Kasumi-1 (cell line): ENCODE data around the gene LIPK.
A peak's percentile ranks its signal among the peaks of the same experiment; 100 is the strongest.

Experiments
- DNase-seq, 2 experiments: peaks; one replicate each; lab custom pipeline; 2025; lab: John Stamatoyannopoulos, UW

The LIPK gene

DNA sequence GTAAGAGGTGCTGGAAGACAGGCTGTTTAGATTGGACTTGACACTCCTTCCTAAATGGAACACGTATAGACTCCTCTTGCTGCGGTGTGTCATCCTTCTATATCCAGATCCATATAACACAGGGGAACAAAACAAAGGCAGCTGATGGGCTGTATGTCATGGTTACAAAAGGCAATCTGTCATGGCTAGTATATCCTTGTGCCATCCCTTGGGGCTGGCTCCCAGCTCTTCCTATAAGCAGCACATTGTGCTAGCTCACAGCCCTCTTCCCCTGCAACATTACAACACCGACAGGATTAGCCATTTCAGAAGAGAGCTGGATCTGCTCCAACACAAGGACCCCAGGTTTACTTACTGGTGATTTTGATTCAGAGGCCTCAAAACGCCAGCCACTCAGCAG lies 15.3 kb downstream of the LIPK start:
- DNase-seq: no peak

DNA sequence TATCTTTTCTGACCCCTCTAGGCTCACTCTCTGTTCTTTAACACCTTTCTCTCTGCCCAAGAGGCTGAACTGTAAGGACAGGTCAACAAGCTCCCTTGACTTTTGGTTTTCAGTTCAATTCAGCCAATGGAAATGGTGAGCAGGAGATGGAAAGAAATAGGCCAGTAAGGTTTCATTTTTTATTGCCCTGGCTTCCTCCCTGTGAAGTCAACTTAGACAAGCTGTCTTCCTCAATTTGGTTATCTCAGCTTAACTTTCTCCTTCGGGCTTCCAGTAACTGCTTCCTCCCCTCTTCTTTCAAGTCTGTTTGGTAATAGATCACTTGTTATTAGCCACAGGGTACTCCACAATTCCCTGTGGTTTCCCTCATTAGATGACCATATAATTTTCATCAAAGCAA lies 19.7 kb downstream of the LIPK start:
- peak; percentile 61 to 71 for DNase-seq

GRCh38 chr10:88728107-88728763 lies 22.2 kb downstream of the LIPK start:
- no peak for DNase-seq

DNA sequence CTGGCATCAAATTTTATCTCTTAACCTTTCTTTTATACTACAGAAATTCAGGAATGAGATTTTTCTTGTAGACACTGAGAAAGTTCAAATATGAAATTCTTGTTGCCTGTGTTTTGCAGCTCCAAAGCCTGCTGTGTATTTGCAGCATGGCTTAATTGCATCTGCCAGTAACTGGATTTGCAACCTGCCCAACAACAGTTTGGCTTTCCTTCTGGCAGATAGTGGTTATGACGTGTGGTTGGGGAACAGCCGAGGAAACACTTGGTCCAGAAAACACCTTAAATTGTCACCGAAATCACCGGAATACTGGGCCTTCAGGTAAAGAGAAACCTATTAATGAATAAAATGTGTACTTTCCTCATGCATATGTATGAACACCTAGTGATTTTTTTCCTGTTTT lies 24.8 kb downstream of the LIPK start:
- no peak for DNase-seq

DNA sequence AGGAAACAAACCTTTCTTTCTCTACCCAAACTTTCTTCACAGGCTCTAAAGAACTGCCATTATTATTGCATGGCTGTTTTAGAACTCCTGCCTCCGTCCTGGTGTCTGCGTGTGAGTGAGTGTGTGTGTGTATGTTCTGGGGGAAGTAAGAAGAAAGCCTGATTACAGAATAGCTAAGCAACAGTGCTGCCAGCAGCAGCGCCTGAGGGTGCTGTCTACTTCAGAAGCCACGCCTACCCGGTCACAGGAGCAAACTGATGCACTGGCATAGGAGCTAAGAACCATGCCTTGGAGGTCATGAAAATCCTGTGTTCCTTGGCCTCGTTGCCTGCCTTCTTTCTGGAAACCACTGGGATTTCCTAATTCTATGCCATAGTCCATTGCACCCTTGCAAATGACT lies 25.2 kb downstream of the LIPK start:
- peak; percentile 56 to 66 for DNase-seq

GRCh38 chr10:88733215-88733614 lies 27.2 kb downstream of the LIPK start:
- no peak for DNase-seq

DNA sequence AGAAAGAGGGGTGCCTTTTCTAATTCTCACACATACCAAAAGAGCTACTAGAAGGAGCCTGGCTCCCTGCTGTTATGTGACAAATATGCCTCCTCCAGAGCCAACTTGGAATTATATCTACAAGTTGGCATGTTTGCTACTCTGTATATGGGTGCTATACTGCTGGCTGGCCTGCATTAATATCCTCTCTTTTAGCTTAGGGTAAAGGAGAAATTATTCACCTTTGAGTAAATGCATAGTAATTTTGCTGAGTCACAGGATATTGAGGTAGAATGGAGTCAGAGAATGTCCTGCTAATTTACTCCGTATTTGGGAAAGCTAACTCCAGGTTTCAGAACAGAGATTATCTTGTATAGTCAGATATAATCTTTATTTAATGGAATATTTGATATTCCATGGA lies 29.6 kb downstream of the LIPK start:
- DNase-seq: no peak

DNA sequence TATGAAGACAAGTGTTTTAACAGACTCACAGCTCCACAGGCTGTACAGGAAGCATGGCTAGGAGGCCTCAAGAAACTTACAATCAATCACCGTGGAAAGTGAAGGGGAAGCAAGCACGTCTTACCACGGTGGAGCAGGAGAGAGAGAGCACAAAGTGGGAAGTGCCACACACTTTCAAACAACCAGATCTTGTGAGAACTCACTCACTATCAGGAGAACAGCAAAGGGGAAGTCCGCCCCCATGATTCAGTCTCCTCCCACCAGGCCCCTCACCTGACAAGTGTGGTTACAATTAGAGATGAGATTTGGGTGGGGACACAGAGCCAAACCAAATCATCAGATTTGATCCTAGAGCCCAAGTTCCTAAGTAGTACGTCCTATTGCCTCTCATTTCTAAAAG lies 35.9 kb downstream of the LIPK start:
- DNase-seq: peak; percentile 19 to 21

DNA sequence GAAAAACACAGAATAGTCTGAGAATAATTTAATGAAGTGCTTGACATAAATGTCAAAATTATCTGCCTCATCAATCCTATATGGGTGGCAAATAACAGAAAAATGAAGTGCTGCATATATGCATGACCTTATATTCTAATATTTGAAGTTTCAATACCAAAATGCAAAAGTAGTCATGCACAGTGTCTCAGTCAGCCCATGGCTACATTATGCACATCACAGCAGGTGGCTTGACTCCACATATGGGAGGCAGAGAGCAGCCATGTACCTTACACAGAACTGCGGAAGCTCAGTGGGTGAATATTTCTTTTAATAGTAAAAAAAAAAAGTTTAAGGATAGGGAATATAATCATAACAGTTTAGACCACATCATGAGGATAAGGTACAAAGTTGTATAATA lies 36.4 kb downstream of the LIPK start:
- no peak for DNase-seq

- no peak for DNase-seq
These were observed 38.0 kb downstream of the LIPK start for GRCh38 chr10:88744002-88744401.

GRCh38 chr10:88745633-88746032 lies 39.6 kb downstream of the LIPK start:
- DNase-seq: no peak

DNA sequence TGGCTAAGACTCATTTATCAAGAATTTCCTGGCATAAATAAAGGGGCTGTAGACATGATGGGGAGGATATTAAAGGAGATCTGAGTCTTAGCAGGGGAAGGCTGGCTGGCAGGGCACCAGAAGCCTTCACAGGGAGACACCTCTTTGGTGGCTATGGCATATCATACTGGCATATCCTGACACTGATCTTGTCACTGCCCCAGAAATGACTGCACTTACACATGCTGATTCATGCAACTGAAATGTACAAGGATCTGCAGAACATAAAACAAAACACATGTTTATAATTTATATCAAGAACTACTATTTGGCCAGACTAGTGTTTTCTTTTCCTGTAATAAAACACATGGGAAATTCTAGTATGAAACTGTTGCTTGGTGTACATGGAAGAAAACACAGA lies 48.2 kb downstream of the LIPK start:
- no peak for DNase-seq

DNA sequence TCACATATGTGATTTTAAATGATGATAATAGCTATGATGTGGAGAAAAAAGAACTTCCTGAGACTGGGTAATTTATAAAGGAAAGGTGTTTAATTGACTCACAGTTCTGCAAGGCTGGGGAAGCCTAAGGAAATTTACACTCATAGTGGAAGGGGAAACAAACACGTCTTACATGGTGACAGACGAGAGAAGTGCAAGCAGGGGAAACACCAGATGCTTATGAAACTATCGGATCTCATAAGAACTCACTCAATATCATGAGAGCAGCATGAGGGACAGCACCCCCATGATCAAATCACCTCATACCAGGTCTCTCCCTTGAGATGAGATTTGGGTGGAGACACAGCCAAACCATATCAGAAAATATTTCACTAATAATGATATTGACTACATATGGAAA lies 49.7 kb downstream of the LIPK start:
- DNase-seq: no peak

- DNase-seq: no peak
These were observed 50.6 kb downstream of the LIPK start for GRCh38 chr10:88756660-88757059.

GRCh38 chr10:88759366-88760101 lies 53.5 kb downstream of the LIPK start, which contains the start of gene LIPN:
TSS of gene LIPN (plus strand) at chr10:88760020. CDS start at chr10:88761406, 1,386 bp downstream.
- peak; percentile 76 to 77 for DNase-seq

DNA sequence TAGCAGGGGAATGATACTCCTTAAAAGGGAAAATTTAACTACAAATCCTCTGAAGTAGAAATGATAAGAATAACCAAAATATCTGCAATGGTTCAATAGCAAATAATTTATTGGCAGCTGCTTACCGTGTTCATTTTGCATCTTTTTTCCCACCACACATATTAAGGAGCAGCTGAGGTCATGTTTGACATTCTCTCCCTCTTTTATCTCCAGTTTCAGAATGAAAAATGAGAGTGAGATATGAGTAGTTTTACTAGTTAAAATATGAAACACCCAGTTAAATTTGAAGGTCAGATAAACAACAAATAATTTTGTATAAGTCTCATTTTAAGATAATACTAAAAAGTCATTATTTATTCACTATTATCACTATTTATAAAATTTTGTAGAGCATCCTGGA lies 56.9 kb downstream of the LIPK start:
- DNase-seq: no peak

GRCh38 chr10:88763441-88763840 lies 57.4 kb downstream of the LIPK start:
- DNase-seq: no peak

DNA sequence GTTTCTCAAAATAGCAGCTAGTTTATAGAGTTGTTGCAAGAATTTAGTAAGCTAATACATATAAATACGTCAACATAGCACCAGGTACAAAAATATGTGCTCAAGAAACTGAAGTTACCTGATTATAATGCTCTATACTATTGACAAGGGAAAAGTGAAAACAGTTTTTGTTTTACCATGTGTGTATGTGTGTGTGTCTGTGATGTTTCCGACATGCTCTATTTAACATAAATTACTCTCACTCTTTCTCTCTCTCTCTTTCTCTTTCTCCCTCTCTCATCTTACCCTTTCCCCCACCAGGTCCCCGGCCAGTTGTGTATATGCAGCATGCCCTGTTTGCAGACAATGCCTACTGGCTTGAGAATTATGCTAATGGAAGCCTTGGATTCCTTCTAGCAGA lies 58.1 kb downstream of the LIPK start:
- DNase-seq: no peak

DNA sequence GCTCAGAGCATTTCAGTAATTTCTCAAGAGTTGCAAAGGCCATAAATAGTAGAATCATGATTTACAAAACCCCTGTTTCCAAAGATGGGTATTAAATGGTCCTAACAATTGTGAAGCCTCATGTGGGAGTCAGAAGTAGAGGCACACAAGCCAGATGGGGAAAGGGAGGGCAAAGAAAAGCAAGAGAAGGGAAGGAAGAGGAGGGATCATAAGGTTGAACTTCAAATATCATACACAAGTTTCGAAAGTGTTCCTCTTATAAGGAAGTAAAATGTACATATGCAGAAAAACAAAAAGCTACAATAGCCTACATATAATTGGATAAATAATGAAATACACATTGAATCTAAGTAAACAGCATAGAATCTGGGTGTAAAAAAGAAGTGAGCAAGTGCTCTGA lies 59.8 kb downstream of the LIPK start:
- no peak for DNase-seq

- no peak for DNase-seq
These were observed 63.3 kb downstream of the LIPK start for GRCh38 chr10:88769384-88769783.

DNA sequence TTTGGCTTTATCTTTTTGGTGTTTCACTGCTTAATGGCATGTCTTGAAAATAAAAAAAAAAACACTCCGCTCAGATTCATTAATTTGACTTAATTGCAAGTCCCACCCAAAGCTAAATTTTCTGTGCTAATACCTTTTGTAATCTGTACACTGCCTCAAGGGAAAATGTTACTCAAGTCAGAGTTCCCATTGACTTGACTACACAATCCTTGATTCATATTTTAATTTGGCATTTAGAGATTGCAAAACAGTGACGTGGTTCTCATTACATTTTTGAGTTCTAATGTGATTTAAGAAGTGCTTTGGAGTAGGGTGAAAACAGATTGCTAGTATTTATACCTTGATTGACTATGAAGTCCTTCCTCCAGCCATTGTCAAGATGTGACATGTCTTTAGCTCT lies 75.2 kb downstream of the LIPK start:
- DNase-seq: no peak

DNA sequence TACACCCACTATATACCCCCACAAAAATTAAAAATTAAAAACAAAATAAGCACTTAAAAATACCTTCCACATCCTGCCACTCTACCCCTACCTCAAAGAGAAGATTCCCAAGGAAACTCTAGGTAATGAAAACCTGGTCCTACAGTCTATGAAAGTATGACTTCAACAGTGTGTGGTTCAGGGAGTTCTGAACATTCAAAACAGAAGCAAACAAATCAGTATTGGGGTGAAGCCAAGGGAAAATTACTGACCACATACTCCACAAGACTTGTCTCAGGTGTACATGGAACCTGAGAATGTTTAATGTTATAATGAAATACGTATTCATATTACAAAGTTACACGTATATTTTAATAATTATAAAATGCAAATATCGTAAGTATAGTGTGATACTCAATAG lies 76.2 kb downstream of the LIPK start:
- DNase-seq: no peak

DNA sequence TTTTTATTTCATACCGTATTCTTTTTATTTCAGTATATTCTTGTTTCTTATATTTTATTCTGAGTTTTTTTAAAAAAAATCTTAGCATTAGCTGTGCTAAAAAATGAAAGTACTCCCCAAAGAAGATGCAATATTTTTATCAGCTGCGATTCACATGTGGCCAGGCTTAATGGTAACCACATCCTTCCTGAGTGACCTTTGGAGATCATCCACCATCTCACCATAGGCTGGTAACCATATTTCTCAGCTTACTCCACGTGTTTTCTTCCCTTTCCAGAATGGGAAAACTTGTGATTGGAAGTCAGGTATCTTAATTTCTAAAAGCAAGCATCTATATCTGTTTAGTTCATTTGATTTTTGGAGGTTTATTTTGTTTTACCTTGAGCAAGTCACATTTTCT lies 77.7 kb downstream of the LIPK start:
- no peak for DNase-seq
